Fibroblast of lung (primary cell): Measurements from ENCODE around the gene MILR1. TPM values are rescaled to one million over a fixed set of nuclear protein-coding genes. Genes with fewer than 3 reads are reported as not detected.

Experiments
- DNase-seq, 2 donors: peaks; one replicate each; pipeline versions ENCODE4 v3.0.0 to v3.0.0-alpha.2; 2010; ENCODE audit warnings: low read depth in 2 of 2
- H2AFZ ChIP-seq: 2 replicates; pipeline ENCODE4 v1.5.1; 2012; ENCODE audit warnings: low read length, control low read depth, inconsistent platforms
- H3K27ac ChIP-seq: 2 replicates; pipeline ENCODE4 v1.5.1; 2011; ENCODE audit warnings: low read length, control low read depth; ENCODE audit not compliant: insufficient read depth
- H3K27me3 ChIP-seq: 2 replicates; pipeline ENCODE4 v1.5.1; 2011; ENCODE audit warnings: mild to moderate bottlenecking, low read length; ENCODE audit not compliant: control insufficient read depth, insufficient read depth
- H3K36me3 ChIP-seq: 2 replicates; pipeline ENCODE4 v1.5.1; 2011; ENCODE audit warnings: low read length; ENCODE audit not compliant: control insufficient read depth, insufficient read depth
- H3K4me1 ChIP-seq: 2 replicates; pipeline ENCODE4 v1.5.1; 2011; ENCODE audit warnings: low read length; ENCODE audit not compliant: control insufficient read depth, insufficient read depth; ENCODE audit errors: extremely low read depth
- H3K4me2 ChIP-seq: 2 replicates; pipeline ENCODE4 v1.5.1; 2011; ENCODE audit warnings: low read length, control low read depth; ENCODE audit not compliant: insufficient read depth; ENCODE audit errors: extremely low read depth
- H3K4me3 ChIP-seq, 4 experiments: fragments of 200-600 bp in 1 of 4; sonication (generic) in 1 of 4; replicated peaks in 1 of 4; 2 replicates each; pipeline ENCODE4 v1.5.1; 2011 to 2016; ENCODE audit warnings: low read length in 4 of 4, low read depth in 3 of 4, mild to moderate bottlenecking in 3 of 4, control low read depth in 2 of 4, inconsistent platforms in 1 of 4, mixed read lengths in 1 of 4; ENCODE audit not compliant: insufficient read depth in 1 of 4; ENCODE audit errors: control extremely low read depth in 1 of 4
- H3K79me2 ChIP-seq: 2 replicates; pipeline ENCODE4 v1.5.1; 2012; ENCODE audit warnings: mild to moderate bottlenecking, low read length, inconsistent platforms; ENCODE audit not compliant: control insufficient read depth, insufficient read depth
- H3K9ac ChIP-seq: 2 replicates; pipeline ENCODE4 v1.5.1; 2011; ENCODE audit warnings: mild to moderate bottlenecking, low read length, control low read depth; ENCODE audit not compliant: insufficient read depth
- H3K9me3 ChIP-seq: 2 replicates; pipeline ENCODE4 v1.5.1; 2012; ENCODE audit warnings: low read depth, low read length; ENCODE audit not compliant: control insufficient read depth, insufficient read depth
- H4K20me1 ChIP-seq: 2 replicates; pipeline ENCODE4 v1.5.1; 2011; ENCODE audit warnings: low read length; ENCODE audit not compliant: control insufficient read depth, insufficient read depth; ENCODE audit errors: extremely low read depth
- EZH2 ChIP-seq: IDR thresholded peaks from 2 replicates; pipeline ENCODE4 v1.5.1; 2012; ENCODE audit warnings: low read length, control low read depth, mild to moderate bottlenecking; ENCODE audit errors: missing control alignments
- polyA plus RNA-seq, 2 donors: library from polyadenylated mRNA; depleted of rRNA in 1 of 2; stranded (reverse) in 1 of 2; unstranded in 1 of 2; fragments of >200 nt; gene quantifications; 2 replicates each; pipeline ENCODE4 v1.2.1, GENCODE V29; 2011 to 2012; ENCODE audit warnings: missing spikeins in 1 of 2
- total RNA-seq: library from RNA; depleted of rRNA; stranded (reverse); fragments of >200 nt; gene quantifications from 2 replicates; pipeline ENCODE4 v1.2.1, GENCODE V29; 2014
- TF ChIP-seq, protein P1 (sequence below), 2 donors: IDR thresholded peaks in 1 of 2; conservative IDR thresholded peaks in 1 of 2; 1 replicate in 1 of 2; 2 replicates in 1 of 2; pipeline ENCODE4 v1.5.1; 2011 to 2012; ENCODE audit warnings: low read length in 2 of 2, control low read depth in 1 of 2, inconsistent platforms in 1 of 2, low read depth in 1 of 2, mild to moderate bottlenecking in 1 of 2

MILR1 gene
- total and polyA plus RNA-seq, 2 donors (not counting 1 experiment from before 2014, with no cell fraction given): 9.1 to 11.6 TPM

DNA sequence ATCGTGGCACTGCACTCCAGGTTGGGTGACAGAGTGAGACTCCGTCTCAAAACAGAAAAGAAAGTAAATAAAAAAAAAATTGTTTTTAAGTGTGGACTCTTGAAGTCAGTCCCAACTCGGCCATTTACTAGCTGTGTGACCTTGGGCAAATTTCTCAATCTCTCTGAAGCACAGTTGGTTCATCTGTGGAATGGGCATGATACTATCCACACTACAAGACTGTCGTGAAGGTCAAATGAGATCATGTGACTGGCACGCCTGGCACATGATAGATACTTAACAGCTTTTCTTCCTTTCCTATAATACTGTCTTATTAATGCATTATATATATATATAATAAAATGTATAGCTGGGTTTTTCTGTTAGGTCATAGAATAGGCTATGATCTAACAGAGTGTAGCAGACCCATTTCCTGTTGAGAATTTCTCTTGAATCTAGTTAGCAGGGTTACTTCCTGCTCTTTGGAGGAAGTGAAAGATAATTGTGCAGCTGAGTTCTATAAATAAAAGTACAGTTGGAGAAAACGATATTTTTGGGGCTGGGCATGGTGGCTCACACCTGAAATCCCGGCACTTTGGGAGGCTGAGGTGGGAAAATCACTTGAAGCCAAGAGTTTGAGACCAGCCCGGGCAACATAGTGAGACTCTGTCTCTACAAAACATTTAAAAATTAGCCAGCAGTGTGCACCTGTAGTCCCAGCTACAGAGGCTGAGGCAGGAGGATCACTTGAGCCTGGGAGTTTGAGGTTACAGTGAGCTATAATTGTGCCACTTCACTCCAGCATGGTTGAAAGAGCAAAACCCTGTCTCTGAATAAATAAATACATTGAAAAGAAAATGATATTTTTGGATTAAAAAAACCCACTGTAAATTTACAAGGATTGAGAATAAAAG, 7.3 kb downstream of the MILR1 start:
- TF ChIP-seq, protein P1, sequence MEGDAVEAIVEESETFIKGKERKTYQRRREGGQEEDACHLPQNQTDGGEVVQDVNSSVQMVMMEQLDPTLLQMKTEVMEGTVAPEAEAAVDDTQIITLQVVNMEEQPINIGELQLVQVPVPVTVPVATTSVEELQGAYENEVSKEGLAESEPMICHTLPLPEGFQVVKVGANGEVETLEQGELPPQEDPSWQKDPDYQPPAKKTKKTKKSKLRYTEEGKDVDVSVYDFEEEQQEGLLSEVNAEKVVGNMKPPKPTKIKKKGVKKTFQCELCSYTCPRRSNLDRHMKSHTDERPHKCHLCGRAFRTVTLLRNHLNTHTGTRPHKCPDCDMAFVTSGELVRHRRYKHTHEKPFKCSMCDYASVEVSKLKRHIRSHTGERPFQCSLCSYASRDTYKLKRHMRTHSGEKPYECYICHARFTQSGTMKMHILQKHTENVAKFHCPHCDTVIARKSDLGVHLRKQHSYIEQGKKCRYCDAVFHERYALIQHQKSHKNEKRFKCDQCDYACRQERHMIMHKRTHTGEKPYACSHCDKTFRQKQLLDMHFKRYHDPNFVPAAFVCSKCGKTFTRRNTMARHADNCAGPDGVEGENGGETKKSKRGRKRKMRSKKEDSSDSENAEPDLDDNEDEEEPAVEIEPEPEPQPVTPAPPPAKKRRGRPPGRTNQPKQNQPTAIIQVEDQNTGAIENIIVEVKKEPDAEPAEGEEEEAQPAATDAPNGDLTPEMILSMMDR (conservative IDR thresholded peaks at IDR 0.05 in 1 of 2, IDR thresholded peaks at IDR 0.05 in 1 of 2; ENCODE audit: low read depth in 1 of 2, low read length in 2 of 2): no peak
- TF ChIP-seq EZH2: no peak
- DNase-seq: no peak
- no peak overlapping the region for H2AFZ ChIP-seq
- H4K20me1 ChIP-seq: no peaks in the 10 kb centered on the region
- no peak overlapping the region for H3K27ac ChIP-seq
- H3K9me3 ChIP-seq: no peaks in the 10 kb centered on the region
- no peak overlapping the region for H3K4me3 ChIP-seq
- H3K9ac ChIP-seq: no peak overlapping the region
- peaks cover 10% of the 10 kb centered on the region for H3K4me1 ChIP-seq
- H3K79me2 ChIP-seq: no peaks in the 10 kb centered on the region
- H3K27me3 ChIP-seq: no peaks in the 10 kb centered on the region
- H3K36me3 ChIP-seq: no peaks in the 10 kb centered on the region
- H3K4me2 ChIP-seq: no peak overlapping the region

DNA sequence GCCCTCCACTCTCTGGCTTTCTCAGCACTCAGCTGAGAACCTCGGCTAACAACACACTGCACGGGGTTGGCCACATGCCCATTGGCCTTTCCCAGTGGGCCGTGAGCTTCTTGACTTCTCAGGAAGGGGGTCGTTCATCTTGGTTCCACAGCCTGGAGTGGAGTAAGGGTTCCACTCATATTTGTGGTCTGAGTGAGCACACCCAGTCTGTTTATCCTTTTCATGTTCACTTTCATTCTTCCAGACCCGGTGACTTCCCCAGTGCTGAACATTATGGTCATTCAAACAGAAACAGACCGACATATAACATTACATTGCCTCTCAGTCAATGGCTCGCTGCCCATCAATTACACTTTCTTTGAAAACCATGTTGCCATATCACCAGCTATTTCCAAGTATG, 8.2 kb downstream of the MILR1 start:
- H3K79me2 ChIP-seq: no peaks in the 10 kb centered on the region
- peak overlapping the region; percentile 68 for H3K4me2 ChIP-seq
- peak overlapping the region; percentile 52 for H3K27ac ChIP-seq
- H3K4me1 ChIP-seq: peaks cover 10% of the 10 kb centered on the region
- H3K36me3 ChIP-seq: no peaks in the 10 kb centered on the region
- no peaks in the 10 kb centered on the region for H3K9me3 ChIP-seq
- no peak overlapping the region for H2AFZ ChIP-seq
- no peaks in the 10 kb centered on the region for H4K20me1 ChIP-seq
- H3K27me3 ChIP-seq: no peaks in the 10 kb centered on the region
- no peak for TF ChIP-seq EZH2
- TF ChIP-seq, protein P1 (conservative IDR thresholded peaks at IDR 0.05 in 1 of 2, IDR thresholded peaks at IDR 0.05 in 1 of 2; ENCODE audit: low read depth in 1 of 2, low read length in 2 of 2): no peak
- DNase-seq: peak; percentile 63 to 84
- H3K4me3 ChIP-seq: no peak overlapping the region
- no peak overlapping the region for H3K9ac ChIP-seq

DNA sequence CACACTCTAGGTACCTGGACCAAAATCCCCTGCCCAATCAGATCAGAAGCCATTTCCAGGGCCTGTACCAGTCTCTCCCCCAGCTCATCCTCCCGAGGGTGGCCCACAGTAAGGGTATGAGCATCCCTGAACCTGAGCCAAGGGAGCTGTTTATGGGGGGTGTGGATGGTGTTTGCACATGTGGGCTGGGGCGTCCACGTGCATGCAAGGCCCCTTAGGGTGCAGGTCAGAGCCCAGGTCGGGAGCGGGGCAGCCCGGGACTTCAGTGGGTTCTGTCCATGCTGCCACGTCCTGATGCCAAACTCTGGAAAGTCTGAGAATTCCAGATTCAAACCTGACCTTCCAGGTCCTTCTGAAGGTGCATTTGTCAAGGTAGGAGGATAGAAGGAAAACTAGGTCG, 9.8 kb downstream of the MILR1 start:
- H4K20me1 ChIP-seq: no peaks in the 10 kb centered on the region
- no peaks in the 10 kb centered on the region for H3K9me3 ChIP-seq
- no peak overlapping the region for H3K4me2 ChIP-seq
- no peak overlapping the region for H3K9ac ChIP-seq
- H3K4me3 ChIP-seq: no peak overlapping the region
- H2AFZ ChIP-seq: no peak overlapping the region
- peak overlapping the region; percentile 25 for H3K27ac ChIP-seq
- H3K79me2 ChIP-seq: no peaks in the 10 kb centered on the region
- peaks cover 10% of the 10 kb centered on the region for H3K4me1 ChIP-seq
- no peak for TF ChIP-seq EZH2
- TF ChIP-seq, protein P1 (conservative IDR thresholded peaks at IDR 0.05 in 1 of 2, IDR thresholded peaks at IDR 0.05 in 1 of 2; ENCODE audit: low read depth in 1 of 2, low read length in 2 of 2): no peak
- peak in 1 of 2 donors; percentile 5 for DNase-seq
- no peaks in the 10 kb centered on the region for H3K27me3 ChIP-seq
- no peaks in the 10 kb centered on the region for H3K36me3 ChIP-seq
